Epithelial cell of proximal tubule (primary cell): Measurements from ENCODE around the gene CIART. TPM values are rescaled to one million over a fixed set of nuclear protein-coding genes. Genes with fewer than 3 reads are reported as not detected.
"Not testable (repeated sequence)": the region's sequence is repeated elsewhere in the genome, so short reads cannot be mapped to it uniquely, and the experiment has no call there.

ENCODE experiments used
- DNase-seq: peaks from one replicate; pipeline ENCODE4 v3.0.0-alpha.2; 2011; ENCODE audit warnings: low read depth
- H3K4me3 ChIP-seq: 2 replicates; pipeline ENCODE4 v1.5.1; 2011; ENCODE audit warnings: low read depth, mild to moderate bottlenecking, low read length
- CTCF ChIP-seq: conservative IDR thresholded peaks from 2 replicates; pipeline ENCODE4 v1.5.1; 2012; ENCODE audit warnings: low read depth, mild to moderate bottlenecking, low read length
- total RNA-seq: library from RNA; depleted of rRNA; stranded (reverse); fragments of >200 nt; gene quantifications from 2 replicates; pipeline ENCODE4 v1.2.3, GENCODE V29; 2015

Gene CIART
- 0.51 and 3.6 TPM in 2 replicates for total RNA-seq

- TF ChIP-seq CTCF = no peak
- H3K4me3 ChIP-seq = peak within 1 kb of the TSS; percentile 93
- peak; percentile 97 for DNase-seq
Observed at GRCh38 chr1:150281758-150282557, at the start of gene CIART. CIART (plus strand) TSS chr1:150282554; CDS start chr1:150283268, 714 bp downstream.

GRCh38 chr1:150232921-150233320 lies 49.4 kb upstream of the CIART start:
- H3K4me3 ChIP-seq, DNase-seq: not testable (repeated sequence)

DNA sequence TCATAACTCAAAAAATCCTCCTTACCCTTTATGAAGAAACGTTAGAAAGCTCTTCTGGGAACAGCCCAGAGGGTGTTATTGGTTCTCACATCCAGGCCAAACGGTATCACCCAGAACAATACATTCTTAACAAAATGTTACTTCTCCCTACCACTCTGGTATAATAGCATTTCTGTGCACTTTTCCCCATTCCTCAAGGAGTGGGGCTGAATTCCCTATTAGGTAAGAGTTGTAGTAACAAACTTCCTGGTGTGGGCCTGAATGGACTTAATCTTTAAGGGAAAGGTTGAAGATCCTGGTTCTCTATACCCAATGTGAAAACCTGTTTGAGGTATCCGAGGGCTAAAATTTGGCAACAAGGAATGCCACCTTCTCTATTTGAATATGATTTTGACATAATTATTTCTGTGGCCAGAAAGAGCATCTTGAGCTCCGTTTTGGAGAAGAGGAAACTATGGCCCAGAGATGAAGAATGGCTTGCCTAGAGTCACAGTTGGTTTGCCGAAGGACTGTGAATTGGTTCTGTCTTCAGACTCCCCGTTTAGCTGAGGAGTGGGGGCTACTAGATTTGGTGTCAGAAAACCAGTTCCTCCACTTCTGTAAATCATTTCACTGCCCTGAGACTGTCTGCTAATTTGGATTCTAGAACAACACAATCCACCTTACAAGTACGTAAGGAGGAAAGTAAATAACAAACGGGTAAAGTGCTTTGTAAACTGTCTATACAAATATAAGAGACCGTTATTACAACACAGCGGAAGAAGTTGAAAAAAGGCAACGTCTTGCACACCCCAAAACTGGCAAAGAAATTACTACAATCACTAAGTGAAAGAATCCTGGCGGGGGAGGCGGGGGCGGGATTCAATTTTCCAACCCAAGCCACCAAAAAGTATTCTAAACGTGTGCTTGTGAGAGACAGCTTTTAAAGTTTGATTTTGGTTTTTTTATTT lies 48.7 kb upstream of the CIART start:
- TF ChIP-seq CTCF = no peak
- DNase-seq = no peak
- peak overlapping the region; percentile 76 for H3K4me3 ChIP-seq

- H3K4me3 ChIP-seq = peak overlapping the region; percentile 76
- TF ChIP-seq CTCF = no peak
- no peak for DNase-seq
Observed at GRCh38 chr1:150234309-150234565, 48.1 kb upstream of the CIART start.

DNA sequence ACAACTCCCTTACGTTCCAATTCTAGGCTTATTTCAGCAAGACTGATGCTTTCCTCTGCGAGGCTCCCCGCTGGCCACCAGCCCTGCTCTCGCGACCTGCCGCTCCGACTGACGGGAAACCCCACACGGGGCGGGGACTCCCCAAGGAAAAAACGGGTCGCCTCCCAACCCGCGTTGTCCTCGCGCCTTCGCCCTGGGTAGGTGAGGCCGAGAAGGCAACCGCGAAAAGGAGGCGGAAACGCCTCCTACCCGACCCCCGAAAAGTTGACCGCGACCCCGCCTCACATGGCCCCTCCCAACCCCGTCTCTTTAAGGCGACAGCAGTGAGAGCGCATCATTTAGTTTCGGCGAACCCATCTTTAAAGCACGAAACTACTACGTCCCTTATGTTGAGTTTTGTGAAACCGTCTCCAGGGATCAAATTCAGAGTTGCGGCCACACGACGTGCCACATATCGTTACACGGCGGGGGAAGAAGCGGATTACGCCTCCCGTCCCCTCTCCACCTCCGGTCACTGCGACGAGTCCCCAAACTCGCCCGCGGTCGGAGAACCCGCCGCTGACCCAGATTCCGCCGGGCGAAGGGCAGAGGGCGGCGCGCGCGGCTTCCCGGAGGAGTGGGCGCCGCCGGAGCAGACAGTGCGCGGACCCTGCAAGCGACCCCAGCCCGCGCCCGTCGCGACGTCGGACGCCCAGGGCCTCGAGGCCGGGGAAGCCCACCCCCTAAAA lies 47.6 kb upstream of the CIART start:
- peak overlapping the region; percentile 76 for H3K4me3 ChIP-seq
- no peak for DNase-seq
- TF ChIP-seq CTCF = no peak

GRCh38 chr1:150235294-150235851 lies 47.0 kb upstream of the CIART start:
- no peak for TF ChIP-seq CTCF
- no peak for DNase-seq

More at GRCh38 chr1:150235294-150235851, 47.0 kb upstream of the CIART start:
- H3K4me3 ChIP-seq = peak overlapping the region; percentile 76
